Measurements from ENCODE around the gene MACROH2A2.

DNA sequence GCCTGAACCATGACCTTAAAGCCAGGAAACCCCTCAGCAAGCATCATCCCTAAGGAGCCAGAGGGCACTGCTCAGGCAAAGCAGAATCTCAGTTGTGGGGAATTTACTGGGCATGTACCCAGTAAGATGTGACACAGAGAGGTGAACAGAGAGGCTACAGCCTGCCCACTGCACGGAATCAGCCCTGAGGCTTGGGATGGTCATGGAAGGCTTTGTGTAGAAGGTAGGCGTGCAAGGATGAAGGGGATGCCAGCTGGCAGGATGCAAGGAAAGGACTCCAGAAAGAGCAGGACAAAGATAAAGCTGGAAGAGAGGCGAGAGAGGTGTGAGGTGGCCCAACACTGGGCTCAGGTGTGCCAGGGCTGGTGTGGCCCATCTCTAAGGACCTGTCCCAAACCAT lies 82.4 kb downstream of the MACROH2A2 start:
- no peak for TF ChIP-seq CTCF (IDR thresholded peaks at IDR 0.05 in 8 of 11, conservative IDR thresholded peaks at IDR 0.05 in 3 of 11)
- no peak for TF ChIP-seq POLR2A (IDR thresholded peaks at IDR 0.05)
